GM18951 (cell line): Measurements from ENCODE around the gene ACTN4.

ENCODE experiments used
- POLR2A ChIP-seq: IDR thresholded peaks from 4 replicates; pipeline ENCODE4 v1.6.1; 2011; ENCODE audit warnings: mild to moderate bottlenecking; ENCODE audit not compliant: insufficient read length, insufficient read depth; ENCODE audit errors: extremely low read depth
- in situ Hi-C: fragments of 300-500 bp; cut with MboI; formaldehyde crosslinking; loops from one replicate; pipeline ENCODE4 v1.12.0; 2022; ENCODE audit warnings: low sequenced_read_pairs, mixed read lengths, inconsistent platforms; ENCODE audit not compliant: unreplicated experiment

The ACTN4 gene

GRCh38 chr19:38723990-38724854 lies 76.8 kb downstream of the ACTN4 start:
- in situ Hi-C loops = no loop called here
- TF ChIP-seq POLR2A = no peak

GRCh38 chr19:38725469-38726283 lies 78.2 kb downstream of the ACTN4 start:
- in situ Hi-C loops = no loop called here

GRCh38 chr19:38726284-38726673 lies 78.8 kb downstream of the ACTN4 start:
- TF ChIP-seq POLR2A = no peak
- in situ Hi-C loops = no loop called here

More at GRCh38 chr19:38725469-38726283, 78.2 kb downstream of the ACTN4 start:
- TF ChIP-seq POLR2A = no peak

- no peak for TF ChIP-seq POLR2A
- in situ Hi-C loops = no loop called here
These were observed 79.4 kb downstream of the ACTN4 start for GRCh38 chr19:38726761-38727301.

- TF ChIP-seq POLR2A = no peak
- in situ Hi-C loops = no loop called here
These were observed 79.9 kb downstream of the ACTN4 start for GRCh38 chr19:38727306-38727867.

- no peak for TF ChIP-seq POLR2A
- in situ Hi-C loops = no loop called here
These were observed 80.6 kb downstream of the ACTN4 start for GRCh38 chr19:38727868-38728660.

- TF ChIP-seq POLR2A = no peak
- in situ Hi-C loops = no loop called here
These were observed 81.5 kb downstream of the ACTN4 start for GRCh38 chr19:38728752-38729541.

GRCh38 chr19:38729653-38730469 lies 82.4 kb downstream of the ACTN4 start:
- no peak for TF ChIP-seq POLR2A
- in situ Hi-C loops = no loop called here

- in situ Hi-C loops = no loop called here
- TF ChIP-seq POLR2A = no peak
These were observed 83.0 kb downstream of the ACTN4 start for GRCh38 chr19:38730470-38730730.

- no peak for TF ChIP-seq POLR2A
- in situ Hi-C loops = no loop called here
These were observed 83.5 kb downstream of the ACTN4 start for GRCh38 chr19:38730731-38731589.
